Nephron (organoid): ENCODE measurements around the gene JMJD1C.

Experiments used
- H3K27ac Mint-ChIP-seq, 3 experiments: 2 replicates each; pipeline ENCODE4 v1.8.0; 2020; ENCODE audit warnings: mixed read lengths in 3 of 3, mild to moderate bottlenecking in 2 of 3, moderate library complexity in 1 of 3
- H3K27me3 Mint-ChIP-seq: 2 replicates; pipeline ENCODE4 v1.8.0; 2021; ENCODE audit warnings: low read depth, mild to moderate bottlenecking, moderate library complexity, mixed read lengths
- H3K36me3 Mint-ChIP-seq: 2 replicates; pipeline ENCODE4 v1.8.0; 2020; ENCODE audit warnings: low read depth, mixed read lengths
- H3K4me1 Mint-ChIP-seq: 2 replicates; pipeline ENCODE4 v1.8.0; 2020; ENCODE audit warnings: mixed read lengths
- H3K4me3 Mint-ChIP-seq, 3 experiments: 2 replicates each; pipeline ENCODE4 v1.8.0; 2020; ENCODE audit warnings: mild to moderate bottlenecking in 3 of 3, mixed read lengths in 3 of 3, moderate library complexity in 2 of 3
- H3K9me3 Mint-ChIP-seq: 2 replicates; pipeline ENCODE4 v1.8.0; 2020; ENCODE audit warnings: mixed read lengths
- CTCF ChIP-seq, 3 experiments: fragments of 200-600 bp; sonication (generic); IDR thresholded peaks; one replicate each; pipeline ENCODE4 v1.5.0; 2021; ENCODE audit warnings: antibody characterized with exemption in 3 of 3; ENCODE audit not compliant: unreplicated experiment in 3 of 3

Gene JMJD1C

GRCh38 chr10:63206997-63207811 is 258.6 kb downstream of the JMJD1C start:
- Mint-ChIP-seq H3K36me3 (peaks cover 68% of the 10 kb centered on the region), H3K4me1 (peaks cover 62% of the 10 kb centered on the region), H3K27me3 (no peaks in the 10 kb centered on the region), H3K4me3 (peak overlapping the region in 2 of 3 experiments; percentile 8 to 72), H3K27ac (peak overlapping the region; percentile 79 to 86 (median 85)), H3K9me3 (no peaks in the 10 kb centered on the region)
- TF ChIP-seq CTCF (IDR thresholded peaks at IDR 0.05; ENCODE audit: unreplicated experiment in 3 of 3), result no peak

DNA sequence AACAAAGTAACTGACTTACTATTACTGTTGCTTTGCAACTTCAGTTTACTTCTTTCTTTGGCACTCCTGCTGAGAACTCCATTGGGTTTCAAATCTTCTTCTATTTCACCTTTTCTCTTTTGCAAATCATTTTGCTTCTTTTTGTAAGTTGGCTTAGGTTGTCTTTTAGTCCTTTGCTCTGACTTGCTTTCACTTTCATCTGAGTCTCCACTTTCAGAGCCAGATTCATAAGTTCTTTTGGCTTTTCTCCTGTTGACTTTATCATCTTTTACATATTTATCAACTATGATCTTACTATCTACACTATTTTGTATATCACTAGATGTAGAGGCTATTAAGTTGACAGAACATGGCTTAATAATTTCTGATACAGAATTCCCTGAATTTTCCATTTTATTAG is 259.2 kb downstream of the JMJD1C start:
- TF ChIP-seq CTCF (IDR thresholded peaks at IDR 0.05; ENCODE audit: unreplicated experiment in 3 of 3), result no peak
- Mint-ChIP-seq H3K36me3 (peaks cover 61% of the 10 kb centered on the region), H3K27ac (peak overlapping the region; percentile 79 to 86 (median 85)), H3K9me3 (no peaks in the 10 kb centered on the region), H3K27me3 (no peaks in the 10 kb centered on the region), H3K4me1 (peaks cover 62% of the 10 kb centered on the region), H3K4me3 (peak overlapping the region in 2 of 3 experiments; percentile 6 to 12)

DNA sequence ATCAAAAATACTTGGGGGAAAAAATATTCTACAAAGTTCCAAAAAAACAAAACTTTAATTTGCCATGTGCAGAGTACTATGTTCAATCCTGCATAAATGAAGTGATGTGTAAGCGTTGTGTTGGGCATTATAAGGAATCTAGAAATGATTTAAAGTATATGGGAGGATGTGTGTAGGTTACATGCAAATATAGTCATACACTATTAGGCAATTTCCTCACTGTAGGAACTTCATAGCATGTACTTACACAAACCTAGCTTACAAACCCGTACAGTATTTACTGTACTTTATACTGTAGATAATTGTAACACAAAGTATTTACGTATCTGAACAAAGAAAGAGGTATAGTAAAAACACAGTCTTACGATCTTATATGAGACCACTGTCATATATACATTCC is 260.4 kb downstream of the JMJD1C start:
- H3K4me1 Mint-ChIP-seq, result peaks cover 68% of the 10 kb centered on the region
- peak overlapping the region in 2 of 3 experiments; percentile 3 to 25 for H3K27ac Mint-ChIP-seq
- no peak for TF ChIP-seq CTCF (IDR thresholded peaks at IDR 0.05; ENCODE audit: unreplicated experiment in 3 of 3)
- no peaks in the 10 kb centered on the region for H3K9me3 Mint-ChIP-seq
- H3K27me3 Mint-ChIP-seq, result no peaks in the 10 kb centered on the region
- peaks cover 59% of the 10 kb centered on the region for H3K36me3 Mint-ChIP-seq
- no peak overlapping the region for H3K4me3 Mint-ChIP-seq

DNA sequence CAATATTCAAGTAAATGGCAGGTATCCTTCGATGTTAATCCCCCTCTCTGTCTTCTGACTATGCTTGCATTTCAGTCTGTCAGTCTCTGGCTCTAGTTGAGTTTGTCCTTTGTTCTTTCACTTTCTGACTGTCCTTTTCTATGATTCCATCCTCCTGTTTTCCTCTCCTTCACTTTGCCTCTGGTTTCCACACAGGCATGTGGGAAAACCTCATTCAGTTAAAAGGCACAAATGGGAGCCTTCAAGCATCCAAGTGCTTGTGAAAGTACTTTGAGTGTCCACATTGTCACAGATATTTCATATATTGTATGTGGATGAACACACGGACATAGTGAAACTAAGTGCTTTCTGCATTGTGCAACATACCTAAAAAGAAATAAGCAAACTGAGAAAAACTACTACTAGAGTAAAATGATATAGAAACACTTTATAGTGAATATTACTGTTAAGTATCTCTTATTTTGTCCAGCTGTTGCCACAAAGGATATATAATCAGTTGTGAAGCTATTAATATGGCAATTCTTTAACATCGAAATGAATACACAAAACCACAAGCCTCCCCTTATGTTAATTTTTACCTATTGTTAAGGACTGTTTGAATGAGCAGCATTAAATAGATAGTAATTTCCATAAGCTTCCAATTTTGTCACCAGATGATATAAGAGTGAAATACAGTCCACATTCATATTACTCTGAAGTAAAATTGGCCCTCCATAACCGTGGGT is 260.9 kb downstream of the JMJD1C start:
- TF ChIP-seq CTCF (IDR thresholded peaks at IDR 0.05; ENCODE audit: unreplicated experiment in 3 of 3), result no peak
- Mint-ChIP-seq H3K4me1 (peaks cover 64% of the 10 kb centered on the region), H3K9me3 (no peaks in the 10 kb centered on the region), H3K36me3 (peaks cover 60% of the 10 kb centered on the region), H3K27me3 (no peaks in the 10 kb centered on the region), H3K27ac (peak overlapping the region; percentile 3 to 62 (median 3)), H3K4me3 (no peak overlapping the region)

- TF ChIP-seq CTCF (IDR thresholded peaks at IDR 0.05; ENCODE audit: unreplicated experiment in 3 of 3), result no peak
- Mint-ChIP-seq H3K9me3 (no peaks in the 10 kb centered on the region), H3K4me3 (no peak overlapping the region), H3K27me3 (no peaks in the 10 kb centered on the region), H3K27ac (peak overlapping the region in 2 of 3 experiments; percentile 45 to 55), H3K4me1 (peaks cover 51% of the 10 kb centered on the region), H3K36me3 (peaks cover 68% of the 10 kb centered on the region)
Observed at GRCh38 chr10:63201118-63201517, 264.7 kb downstream of the JMJD1C start.
